Fibroblast of pulmonary artery (primary cell): ENCODE measurements around the gene IHH.
A peak's percentile ranks its signal among the peaks of the same experiment; 100 is the strongest.

Source experiments
- DNase-seq: peaks from one replicate; pipeline ENCODE4 v3.0.0-alpha.2; 2010; ENCODE audit warnings: low read depth
- H3K4me3 ChIP-seq: replicated peaks from 2 replicates; pipeline ENCODE4 v1.5.1; 2011; ENCODE audit warnings: low read depth, mild to moderate bottlenecking, control low read depth, low read length, moderate library complexity
- TF ChIP-seq, protein P1 (sequence below): IDR thresholded peaks from 2 replicates; pipeline ENCODE4 v1.5.1; 2011; ENCODE audit warnings: mild to moderate bottlenecking, control low read depth, low read length, inconsistent platforms; ENCODE audit errors: missing control alignments

The IHH gene

DNA sequence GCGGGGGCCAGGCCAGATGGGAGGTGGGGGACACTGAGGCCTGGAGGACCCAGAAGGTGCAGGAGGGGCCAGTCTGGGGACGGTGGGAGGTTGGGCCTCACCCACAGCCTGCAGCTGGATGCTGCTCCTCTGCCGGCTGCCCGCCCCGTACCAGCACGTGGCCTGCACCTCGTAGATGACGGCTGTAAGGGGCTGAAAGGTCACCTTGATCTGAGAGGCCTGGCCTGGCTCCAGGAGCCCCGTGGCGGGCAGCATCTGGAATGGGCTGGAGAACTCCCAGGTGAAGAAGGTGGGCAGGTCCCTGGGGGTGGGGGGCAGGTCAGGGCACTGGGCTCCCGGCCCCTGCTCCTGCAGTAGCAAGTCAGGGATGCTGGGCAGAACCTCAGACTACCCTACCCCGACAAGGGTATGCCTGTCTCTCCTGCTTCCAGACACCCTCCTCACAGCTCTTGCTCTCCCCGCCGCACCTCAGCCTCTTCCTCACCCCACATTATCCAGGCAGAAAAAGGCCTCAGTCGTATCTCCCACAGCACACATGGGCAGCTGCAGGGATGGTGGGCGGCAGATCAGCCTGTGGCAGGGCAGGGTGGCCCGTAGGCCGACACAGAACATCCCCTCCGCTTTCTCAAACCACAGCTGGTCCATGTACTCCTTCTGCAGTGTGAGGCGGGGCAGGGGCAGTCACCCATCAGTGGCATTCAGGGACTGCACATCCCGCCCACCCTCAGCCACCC is 29.5 kb downstream of the IHH start:
- H3K4me3 ChIP-seq: no peak overlapping the region
- TF ChIP-seq, protein P1, sequence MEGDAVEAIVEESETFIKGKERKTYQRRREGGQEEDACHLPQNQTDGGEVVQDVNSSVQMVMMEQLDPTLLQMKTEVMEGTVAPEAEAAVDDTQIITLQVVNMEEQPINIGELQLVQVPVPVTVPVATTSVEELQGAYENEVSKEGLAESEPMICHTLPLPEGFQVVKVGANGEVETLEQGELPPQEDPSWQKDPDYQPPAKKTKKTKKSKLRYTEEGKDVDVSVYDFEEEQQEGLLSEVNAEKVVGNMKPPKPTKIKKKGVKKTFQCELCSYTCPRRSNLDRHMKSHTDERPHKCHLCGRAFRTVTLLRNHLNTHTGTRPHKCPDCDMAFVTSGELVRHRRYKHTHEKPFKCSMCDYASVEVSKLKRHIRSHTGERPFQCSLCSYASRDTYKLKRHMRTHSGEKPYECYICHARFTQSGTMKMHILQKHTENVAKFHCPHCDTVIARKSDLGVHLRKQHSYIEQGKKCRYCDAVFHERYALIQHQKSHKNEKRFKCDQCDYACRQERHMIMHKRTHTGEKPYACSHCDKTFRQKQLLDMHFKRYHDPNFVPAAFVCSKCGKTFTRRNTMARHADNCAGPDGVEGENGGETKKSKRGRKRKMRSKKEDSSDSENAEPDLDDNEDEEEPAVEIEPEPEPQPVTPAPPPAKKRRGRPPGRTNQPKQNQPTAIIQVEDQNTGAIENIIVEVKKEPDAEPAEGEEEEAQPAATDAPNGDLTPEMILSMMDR: no peak
- no peak for DNase-seq

DNA sequence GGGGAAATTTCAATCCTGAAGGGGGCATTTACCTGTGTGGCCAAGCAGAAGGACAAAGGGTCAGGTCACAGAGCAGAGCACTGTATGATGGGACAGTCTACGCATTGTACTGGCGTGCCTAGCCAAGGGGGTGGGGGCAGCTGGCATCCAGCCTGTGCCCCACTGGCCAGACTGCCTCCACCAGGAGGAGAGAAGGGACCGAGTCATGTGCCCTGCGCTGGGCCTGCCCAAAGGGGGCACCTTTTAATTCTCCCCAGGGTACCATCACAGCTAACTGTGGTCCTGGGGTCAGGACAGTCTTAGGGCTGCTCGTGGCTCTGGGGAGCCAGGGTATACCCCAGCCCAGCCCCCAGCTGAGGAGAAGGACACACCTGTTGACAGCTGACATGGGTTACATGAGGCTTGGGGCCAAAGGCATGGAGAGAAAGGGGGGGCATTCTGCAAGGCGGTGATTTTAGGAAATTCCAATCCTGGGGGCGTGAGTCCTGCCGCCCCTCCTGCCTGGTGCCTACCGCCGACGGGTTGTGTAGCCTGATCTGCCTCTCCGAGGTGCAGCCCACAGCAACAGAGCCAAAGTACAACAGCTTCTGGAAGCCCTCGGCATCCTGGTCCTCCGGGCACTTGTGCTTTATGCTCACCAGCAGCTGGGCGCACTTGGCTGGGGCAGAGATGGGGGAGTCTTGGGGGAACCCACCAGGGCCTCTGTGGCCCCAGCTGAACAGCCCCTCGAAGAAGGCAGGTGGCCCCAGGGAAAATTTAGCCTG is 30.4 kb downstream of the IHH start:
- TF ChIP-seq, protein P1: no peak
- no peak overlapping the region for H3K4me3 ChIP-seq
- DNase-seq: no peak

DNA sequence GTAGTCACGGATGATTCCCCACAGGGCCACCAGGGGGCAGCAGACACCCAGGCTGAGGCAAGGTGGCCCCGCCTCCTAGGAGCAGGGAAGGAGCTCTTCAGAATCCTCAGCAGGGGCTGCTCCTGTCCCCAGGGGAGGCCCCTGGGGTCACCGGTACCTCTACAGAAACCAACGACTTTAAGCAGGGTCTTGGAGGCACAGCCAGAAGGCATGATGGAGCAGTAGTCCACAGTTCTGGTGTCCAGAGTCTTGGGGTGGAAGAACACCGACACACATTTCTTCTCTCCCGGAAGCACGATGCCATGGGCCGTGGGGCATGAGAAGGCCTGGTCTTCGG is 30.9 kb downstream of the IHH start:
- TF ChIP-seq, protein P1: peak; percentile 91
- no peak overlapping the region for H3K4me3 ChIP-seq
- DNase-seq: peak; percentile 79

DNA sequence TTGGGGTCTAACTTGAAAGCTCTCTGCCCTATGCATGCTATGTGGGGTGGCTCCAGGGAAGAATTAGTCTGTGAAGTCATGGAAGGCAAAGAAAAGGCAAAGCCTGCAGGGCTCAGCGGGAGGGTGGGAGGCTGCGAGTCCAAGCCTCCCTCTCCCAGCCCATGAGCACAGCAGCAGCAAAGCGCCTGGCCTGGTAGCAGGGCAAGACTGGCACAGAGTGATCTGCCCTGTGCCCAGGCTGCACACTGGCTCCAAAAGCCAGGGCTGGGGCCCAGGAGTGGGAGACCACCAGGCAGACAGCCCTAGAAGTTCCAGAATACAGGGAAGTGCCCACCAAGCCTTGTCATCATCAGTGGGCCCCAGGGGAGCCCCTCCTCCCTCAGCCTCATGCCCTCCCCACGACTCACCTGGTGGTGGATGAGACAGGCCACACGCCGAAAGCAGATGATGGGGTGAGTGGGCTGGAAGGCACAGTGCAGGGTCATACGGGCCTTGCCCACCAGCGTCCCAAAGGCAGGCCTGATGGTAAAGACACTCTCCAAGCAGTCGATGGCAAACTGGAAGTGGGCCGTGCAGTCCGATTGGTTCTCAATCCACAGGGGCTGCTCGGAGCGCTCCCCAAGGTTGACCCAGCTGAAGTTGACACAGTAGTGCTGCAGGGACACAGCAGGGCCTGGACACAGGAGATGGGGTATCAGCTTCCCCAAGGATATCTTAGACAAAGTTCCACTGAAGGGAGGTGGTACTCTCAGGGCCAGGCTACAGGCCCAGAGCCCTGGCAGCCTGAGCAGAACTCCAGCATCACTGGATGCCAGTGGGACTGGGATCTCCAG is 31.5 kb downstream of the IHH start:
- TF ChIP-seq, protein P1: no peak

DNA sequence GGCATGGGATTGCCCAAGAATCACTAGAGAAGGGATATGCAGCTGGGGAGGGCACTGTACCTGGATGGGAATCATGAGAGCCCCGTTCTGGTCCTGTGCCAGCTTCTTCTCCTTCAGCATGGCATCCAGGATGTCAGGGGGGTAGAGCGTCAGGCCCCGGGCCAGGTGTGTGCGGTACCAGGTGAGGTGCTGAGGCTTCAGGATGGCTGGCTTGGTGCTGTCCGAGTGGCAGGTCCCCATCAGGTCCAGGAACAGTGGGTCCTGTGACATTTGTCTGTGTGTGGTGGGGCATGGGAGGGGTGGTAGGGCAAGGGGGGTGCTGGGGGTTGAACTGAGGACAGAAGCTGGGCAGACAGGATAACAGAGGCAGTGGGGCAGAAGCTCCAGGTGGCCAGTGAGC is 32.6 kb downstream of the IHH start:
- no peak overlapping the region for H3K4me3 ChIP-seq
- DNase-seq: no peak
- TF ChIP-seq, protein P1: no peak

More for the DNA sequence above, 31.5 kb downstream of the IHH start:
- no peak for DNase-seq
- no peak overlapping the region for H3K4me3 ChIP-seq

DNA sequence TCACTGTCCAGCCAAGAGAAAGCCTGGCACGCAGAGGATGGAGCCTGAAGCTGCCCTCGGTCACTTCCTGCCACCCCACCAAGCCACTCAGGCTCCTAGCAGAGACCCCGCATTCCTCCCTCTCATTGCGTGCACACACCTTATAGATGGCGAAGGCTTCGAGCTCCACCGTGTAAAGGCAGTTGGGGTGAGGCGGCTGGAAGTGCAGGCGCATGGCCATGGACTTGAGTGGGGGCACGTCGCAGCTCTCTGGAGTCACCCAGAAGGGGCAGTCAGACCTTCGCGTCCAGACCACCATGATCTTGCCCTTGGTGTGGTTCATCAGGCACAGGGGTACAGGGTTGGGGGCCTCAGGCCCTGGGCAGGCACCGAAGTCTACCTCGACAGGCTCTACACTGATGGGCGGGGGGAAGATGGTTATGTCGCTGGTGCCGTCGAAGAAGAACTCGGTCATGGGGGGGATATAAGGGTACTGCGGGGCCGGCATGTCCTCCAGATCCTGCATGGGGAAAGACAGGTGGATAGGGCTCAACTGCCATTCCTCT is 33.1 kb downstream of the IHH start:
- TF ChIP-seq, protein P1: no peak
- DNase-seq: no peak
- no peak overlapping the region for H3K4me3 ChIP-seq
